Mesangial cell (primary cell): Measurements from ENCODE around the gene ZNF230. TPM values are rescaled to one million over a fixed set of nuclear protein-coding genes. Genes with fewer than 3 reads are reported as not detected.

Experiments
- total RNA-seq: library from RNA; depleted of rRNA; stranded (reverse); fragments of >200 nt; gene quantifications from 2 replicates; pipeline ENCODE4 v1.2.3, GENCODE V29; 2015

The ZNF230 gene
- 1.4 and 2.4 TPM in 2 replicates for total RNA-seq

GRCh38 chr19:44002566-44003460 lies at the start of gene ZNF230:
Gene ZNF230, plus strand, starts transcription at chr19:44002957. Its CDS starts 4,122 bp downstream, at chr19:44007079.

GRCh38 chr19:43983912-43984686 lies 18.7 kb upstream of the ZNF230 start, which contains the start of gene ZNF155:
Gene ZNF155, plus strand, starts transcription at chr19:43984188. Its CDS starts 4,356 bp downstream, at chr19:43988544.

GRCh38 chr19:44025217-44025936 lies 22.6 kb downstream of the ZNF230 start, which contains the start of gene ZNF222:
Gene ZNF222, plus strand, starts transcription at chr19:44025379. Its CDS starts 58 bp downstream, at chr19:44025437.

DNA sequence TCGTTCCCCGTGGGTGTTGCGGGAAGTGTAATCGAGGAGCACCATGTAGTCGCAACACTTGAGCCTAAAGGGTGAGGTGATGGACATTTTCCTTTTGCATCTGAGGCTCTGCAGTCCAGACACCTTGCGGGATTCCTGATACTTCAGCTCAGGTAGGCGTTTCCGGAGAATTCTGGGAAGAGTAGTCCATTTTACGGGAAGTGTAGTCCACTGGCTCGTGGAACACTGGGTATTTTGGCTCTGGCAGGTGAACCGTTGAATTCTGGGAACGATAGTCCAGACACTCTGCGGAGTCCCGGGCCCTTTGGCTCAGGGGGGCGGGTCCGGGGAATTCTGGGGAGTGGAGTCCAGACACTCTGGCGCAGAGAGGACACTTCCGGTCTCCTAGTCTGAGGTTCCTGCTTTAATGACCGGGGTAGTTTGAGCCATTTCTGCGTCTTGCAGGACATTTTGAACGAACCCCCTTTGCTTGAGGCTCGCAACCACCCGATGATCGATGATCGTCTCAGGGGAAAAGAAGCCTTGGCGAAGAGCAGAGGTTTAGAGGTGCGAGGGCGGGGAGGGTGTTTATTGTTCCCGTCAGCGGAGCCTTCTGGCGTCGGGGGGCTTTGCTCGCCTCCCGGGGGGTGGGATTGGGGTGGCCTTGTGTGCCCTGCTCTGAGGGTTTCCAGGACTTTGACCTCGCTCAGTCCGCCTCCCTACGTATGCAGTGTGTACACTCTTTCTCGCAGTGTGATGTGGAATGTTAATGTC lies 49.1 kb downstream of the ZNF230 start, which contains the start of gene ZNF223:
TSS of gene ZNF223 (plus strand) at position 387 of the 753 bp plus-strand sequence. CDS start 3,141 bp downstream, outside the sequence.

Other genes with a start within 250 kb of the ZNF230 start
- 15.2 and 17.7 TPM in 2 replicates for gene SMG9, start 248.0 kb upstream of the ZNF230 start, total RNA-seq
- gene KCNN4, start 222.0 kb upstream of the ZNF230 start, total RNA-seq: 0.81 and 3.0 TPM in 2 replicates
- gene LYPD5, start 200.5 kb upstream of the ZNF230 start, total RNA-seq: 0.13 and 0.33 TPM in 2 replicates
- gene ZNF283, start 175.6 kb upstream of the ZNF230 start, total RNA-seq: 2.1 and 3.0 TPM in 2 replicates
- 0.33 and 1.8 TPM in 2 replicates for gene ZNF404, start 119.0 kb upstream of the ZNF230 start, total RNA-seq
- 3.3 and 12.8 TPM in 2 replicates for gene ZNF45, start 67.7 kb upstream of the ZNF230 start, total RNA-seq
- 2.0 and 2.2 TPM in 2 replicates for gene ZNF221, start 51.7 kb upstream of the ZNF230 start, total RNA-seq
- gene ZNF155, start 18.8 kb upstream of the ZNF230 start, total RNA-seq: 5.9 and 6.1 TPM in 2 replicates
- gene ZNF222, start 22.4 kb downstream of the ZNF230 start, total RNA-seq: 1.6 and 3.4 TPM in 2 replicates
- gene ZNF223, start 49.1 kb downstream of the ZNF230 start, total RNA-seq: 1.9 and 2.1 TPM in 2 replicates
- 0.76 and 0.81 TPM in 2 replicates for gene ZNF284, start 69.2 kb downstream of the ZNF230 start, total RNA-seq
- gene ZNF224, start 91.4 kb downstream of the ZNF230 start, total RNA-seq: 3.9 and 5.2 TPM in 2 replicates
- gene ZNF225, start 110.4 kb downstream of the ZNF230 start, total RNA-seq: 1.3 and 1.5 TPM in 2 replicates
- gene ZNF234, start 138.6 kb downstream of the ZNF230 start, total RNA-seq: 1.3 and 3.3 TPM in 2 replicates
- gene ZNF226, start 162.1 kb downstream of the ZNF230 start, total RNA-seq: 3.3 and 7.7 TPM in 2 replicates
- 3.6 and 7.7 TPM in 2 replicates for gene ZNF227, start 209.6 kb downstream of the ZNF230 start, total RNA-seq